OCI-LY7 (cell line): Measurements from ENCODE around the gene PIGM.

Experiments
- EZH2phosphoT487 ChIP-seq: fragments of 200-600 bp; sonication (generic); IDR thresholded peaks from 2 replicates; pipeline ENCODE4 v1.6.1; 2018; ENCODE audit warnings: low read depth, borderline replicate concordance, mild to moderate bottlenecking, mixed run types, antibody characterized with exemption, low read length, moderate library complexity, mixed read lengths
- TF ChIP-seq, protein P1 (sequence below): fragments of 200-600 bp; sonication (generic); conservative IDR thresholded peaks from 2 replicates; pipeline ENCODE4 v1.5.1; 2014; ENCODE audit warnings: mild to moderate bottlenecking, antibody characterized with exemption, low read length, moderate library complexity, mixed read lengths

DNA sequence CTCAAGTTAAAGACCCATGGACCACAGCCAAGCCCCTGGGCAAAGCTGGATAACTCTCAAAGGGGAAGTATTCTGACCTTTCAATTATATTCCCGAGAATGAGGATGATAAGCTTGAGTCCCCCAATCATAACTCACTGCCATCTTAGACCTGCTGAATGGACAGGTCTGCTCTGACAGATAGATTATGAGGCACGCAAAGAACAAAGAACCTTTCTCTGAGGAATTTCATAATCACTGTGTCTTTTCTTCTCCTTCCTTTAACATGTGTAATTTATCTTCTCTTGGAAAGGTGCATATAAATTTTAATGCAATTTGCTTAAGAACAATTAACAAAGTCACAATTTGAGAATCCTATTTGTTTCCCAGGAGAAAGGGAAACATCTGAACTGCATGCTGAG lies 22.0 kb downstream of the PIGM start:
- TF ChIP-seq, protein P1, sequence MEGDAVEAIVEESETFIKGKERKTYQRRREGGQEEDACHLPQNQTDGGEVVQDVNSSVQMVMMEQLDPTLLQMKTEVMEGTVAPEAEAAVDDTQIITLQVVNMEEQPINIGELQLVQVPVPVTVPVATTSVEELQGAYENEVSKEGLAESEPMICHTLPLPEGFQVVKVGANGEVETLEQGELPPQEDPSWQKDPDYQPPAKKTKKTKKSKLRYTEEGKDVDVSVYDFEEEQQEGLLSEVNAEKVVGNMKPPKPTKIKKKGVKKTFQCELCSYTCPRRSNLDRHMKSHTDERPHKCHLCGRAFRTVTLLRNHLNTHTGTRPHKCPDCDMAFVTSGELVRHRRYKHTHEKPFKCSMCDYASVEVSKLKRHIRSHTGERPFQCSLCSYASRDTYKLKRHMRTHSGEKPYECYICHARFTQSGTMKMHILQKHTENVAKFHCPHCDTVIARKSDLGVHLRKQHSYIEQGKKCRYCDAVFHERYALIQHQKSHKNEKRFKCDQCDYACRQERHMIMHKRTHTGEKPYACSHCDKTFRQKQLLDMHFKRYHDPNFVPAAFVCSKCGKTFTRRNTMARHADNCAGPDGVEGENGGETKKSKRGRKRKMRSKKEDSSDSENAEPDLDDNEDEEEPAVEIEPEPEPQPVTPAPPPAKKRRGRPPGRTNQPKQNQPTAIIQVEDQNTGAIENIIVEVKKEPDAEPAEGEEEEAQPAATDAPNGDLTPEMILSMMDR = no peak
- TF ChIP-seq EZH2phosphoT487 = no peak
